Panc1 (cell line): ENCODE results near the gene IL13.

Source experiments
- POLR2AphosphoS5 ChIP-seq: IDR thresholded peaks from 2 replicates; pipeline ENCODE4 v1.6.1; 2012; ENCODE audit warnings: mild to moderate bottlenecking, low read depth, low read length, moderate library complexity
- TCF7L2 ChIP-seq: IDR thresholded peaks from 2 replicates; pipeline ENCODE4 v1.6.1; 2011; ENCODE audit warnings: mild to moderate bottlenecking, low read depth, low read length, inconsistent platforms
- TF ChIP-seq, protein P1 (sequence below): fragments of 450-650 bp; IDR thresholded peaks from 2 replicates; pipeline ENCODE4 v1.5.1; 2017; ENCODE audit warnings: mild to moderate bottlenecking
- TF ChIP-seq, protein P2 (sequence below), 2 experiments: IDR thresholded peaks; 2 replicates each; pipeline ENCODE4 v1.6.1; 2011 to 2012; ENCODE audit warnings: low read depth in 2 of 2, control low read depth in 1 of 2, low read length in 1 of 2, mild to moderate bottlenecking in 1 of 2, moderate library complexity in 1 of 2; ENCODE audit not compliant: insufficient read depth in 1 of 2

DNA sequence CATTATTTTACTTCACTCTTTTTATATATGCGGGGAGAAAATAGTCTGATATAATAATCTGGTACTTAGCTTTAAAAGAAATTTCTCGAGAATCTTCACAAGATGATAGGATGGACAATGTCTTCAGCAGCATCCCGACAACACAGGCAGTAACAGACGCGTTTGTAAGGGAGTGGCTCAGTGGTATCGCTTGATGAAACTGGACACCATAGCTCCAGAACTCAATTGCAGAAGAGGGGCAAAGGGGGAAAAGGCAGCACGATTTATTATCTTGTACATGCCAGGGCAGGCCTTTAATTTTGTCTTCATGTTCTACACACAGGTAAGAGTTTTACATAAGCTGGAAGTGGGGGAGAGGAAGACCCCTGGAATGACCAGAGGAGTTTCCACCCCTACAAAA lies 31.5 kb downstream of the IL13 start:
- TF ChIP-seq TCF7L2: no peak
- TF ChIP-seq, protein P1, sequence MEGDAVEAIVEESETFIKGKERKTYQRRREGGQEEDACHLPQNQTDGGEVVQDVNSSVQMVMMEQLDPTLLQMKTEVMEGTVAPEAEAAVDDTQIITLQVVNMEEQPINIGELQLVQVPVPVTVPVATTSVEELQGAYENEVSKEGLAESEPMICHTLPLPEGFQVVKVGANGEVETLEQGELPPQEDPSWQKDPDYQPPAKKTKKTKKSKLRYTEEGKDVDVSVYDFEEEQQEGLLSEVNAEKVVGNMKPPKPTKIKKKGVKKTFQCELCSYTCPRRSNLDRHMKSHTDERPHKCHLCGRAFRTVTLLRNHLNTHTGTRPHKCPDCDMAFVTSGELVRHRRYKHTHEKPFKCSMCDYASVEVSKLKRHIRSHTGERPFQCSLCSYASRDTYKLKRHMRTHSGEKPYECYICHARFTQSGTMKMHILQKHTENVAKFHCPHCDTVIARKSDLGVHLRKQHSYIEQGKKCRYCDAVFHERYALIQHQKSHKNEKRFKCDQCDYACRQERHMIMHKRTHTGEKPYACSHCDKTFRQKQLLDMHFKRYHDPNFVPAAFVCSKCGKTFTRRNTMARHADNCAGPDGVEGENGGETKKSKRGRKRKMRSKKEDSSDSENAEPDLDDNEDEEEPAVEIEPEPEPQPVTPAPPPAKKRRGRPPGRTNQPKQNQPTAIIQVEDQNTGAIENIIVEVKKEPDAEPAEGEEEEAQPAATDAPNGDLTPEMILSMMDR: no peak
- no peak for TF ChIP-seq POLR2AphosphoS5
- TF ChIP-seq, protein P2, sequence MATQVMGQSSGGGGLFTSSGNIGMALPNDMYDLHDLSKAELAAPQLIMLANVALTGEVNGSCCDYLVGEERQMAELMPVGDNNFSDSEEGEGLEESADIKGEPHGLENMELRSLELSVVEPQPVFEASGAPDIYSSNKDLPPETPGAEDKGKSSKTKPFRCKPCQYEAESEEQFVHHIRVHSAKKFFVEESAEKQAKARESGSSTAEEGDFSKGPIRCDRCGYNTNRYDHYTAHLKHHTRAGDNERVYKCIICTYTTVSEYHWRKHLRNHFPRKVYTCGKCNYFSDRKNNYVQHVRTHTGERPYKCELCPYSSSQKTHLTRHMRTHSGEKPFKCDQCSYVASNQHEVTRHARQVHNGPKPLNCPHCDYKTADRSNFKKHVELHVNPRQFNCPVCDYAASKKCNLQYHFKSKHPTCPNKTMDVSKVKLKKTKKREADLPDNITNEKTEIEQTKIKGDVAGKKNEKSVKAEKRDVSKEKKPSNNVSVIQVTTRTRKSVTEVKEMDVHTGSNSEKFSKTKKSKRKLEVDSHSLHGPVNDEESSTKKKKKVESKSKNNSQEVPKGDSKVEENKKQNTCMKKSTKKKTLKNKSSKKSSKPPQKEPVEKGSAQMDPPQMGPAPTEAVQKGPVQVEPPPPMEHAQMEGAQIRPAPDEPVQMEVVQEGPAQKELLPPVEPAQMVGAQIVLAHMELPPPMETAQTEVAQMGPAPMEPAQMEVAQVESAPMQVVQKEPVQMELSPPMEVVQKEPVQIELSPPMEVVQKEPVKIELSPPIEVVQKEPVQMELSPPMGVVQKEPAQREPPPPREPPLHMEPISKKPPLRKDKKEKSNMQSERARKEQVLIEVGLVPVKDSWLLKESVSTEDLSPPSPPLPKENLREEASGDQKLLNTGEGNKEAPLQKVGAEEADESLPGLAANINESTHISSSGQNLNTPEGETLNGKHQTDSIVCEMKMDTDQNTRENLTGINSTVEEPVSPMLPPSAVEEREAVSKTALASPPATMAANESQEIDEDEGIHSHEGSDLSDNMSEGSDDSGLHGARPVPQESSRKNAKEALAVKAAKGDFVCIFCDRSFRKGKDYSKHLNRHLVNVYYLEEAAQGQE (IDR thresholded peaks at IDR 0.05; ENCODE audit: insufficient read depth in 1 of 2, low read depth in 2 of 2, low read length in 1 of 2): no peak
